K562 (cell line): ENCODE results near the gene BMI1. TPM values are rescaled to one million over a fixed set of nuclear protein-coding genes. Genes with fewer than 3 reads are reported as not detected.

Experiments
- ATAC-seq: fragments of 200-7000 bp; cut with Tn5 transposase; 3 replicates; pipeline ENCODE4 v1.9.1; 2020; ENCODE audit warnings: moderate library complexity
- BruUV-seq: library from RNA; stranded (reverse); fragments of 400-500 nt; replicated peaks from 2 replicates; lab custom pipeline; 2021; lab: Mats Ljungman, UMichigan
- CTCF ChIA-PET: fragments of 300-600 bp; formaldehyde crosslinking; extraction: SDS; loops from one replicate; lab custom pipeline; 2021; ENCODE audit warnings: low intra/inter-chr PET ratio; lab: Yijun Ruan, JAX
- POLR2A ChIA-PET: fragments of 300-600, 350-650 bp; sonication (Branson Sonifier 250); formaldehyde crosslinking; extraction: SDS; loops from one replicate; lab custom pipeline; 2021; ENCODE audit warnings: antibody characterized with exemption, inconsistent platforms; lab: Yijun Ruan, JAX
- DNase-seq, 4 experiments: peaks; one replicate each; pipeline versions ENCODE4 v3.0.0 to v3.0.0-alpha.2; 2011 to 2018; ENCODE audit warnings: low spot score in 3 of 4, mixed read lengths in 3 of 4; ENCODE audit errors: extremely low read depth in 1 of 4
- FAIRE-seq: peaks from 2 replicates; lab custom pipeline; 2011; peaks lifted over from hg19 to GRCh38; lab: Jason Lieb, UNC
- H2AFZ ChIP-seq: 2 replicates; pipeline ENCODE4 v1.6.0; 2011; ENCODE audit warnings: low read depth, low read length, control low read depth, inconsistent platforms
- H3K27ac ChIP-seq: fragments of 200-600 bp; 3 replicates; pipeline ENCODE4 v1.8.0; 2011; ENCODE audit warnings: low read depth, mild to moderate bottlenecking, control low read depth, inconsistent platforms, low read length, moderate library complexity, mixed read lengths; ENCODE audit errors: extremely low read depth
- H3K27me3 ChIP-seq, 2 experiments: fragments of 300-600 bp in 1 of 2; 2 replicates in 1 of 2; 3 replicates in 1 of 2; pipeline versions ENCODE4 v1.6.0 to v1.8.0; 2011; ENCODE audit warnings: inconsistent platforms in 2 of 2, low read length in 2 of 2, mild to moderate bottlenecking in 1 of 2, mixed read lengths in 1 of 2, moderate library complexity in 1 of 2; ENCODE audit not compliant: control insufficient read depth in 2 of 2, insufficient read depth in 2 of 2
- H3K36me3 ChIP-seq: fragments of 300-600 bp; 3 replicates; pipeline ENCODE4 v1.8.0; 2011; ENCODE audit warnings: mild to moderate bottlenecking, low read length, inconsistent platforms; ENCODE audit not compliant: control insufficient read depth, insufficient read depth
- H3K4me1 ChIP-seq, 2 experiments: fragments of 200-600 bp in 1 of 2; replicated peaks in 1 of 2; 2 replicates in 1 of 2; 3 replicates in 1 of 2; pipeline versions ENCODE4 v1.5.1 to v1.8.0; 2011; ENCODE audit warnings: inconsistent platforms in 2 of 2, low read length in 2 of 2, mild to moderate bottlenecking in 1 of 2, mixed read lengths in 1 of 2, moderate library complexity in 1 of 2; ENCODE audit not compliant: control insufficient read depth in 2 of 2, insufficient read depth in 2 of 2
- H3K4me2 ChIP-seq: 2 replicates; pipeline ENCODE4 v1.6.1; 2011; ENCODE audit warnings: low read length, control low read depth, inconsistent platforms, mixed read lengths; ENCODE audit not compliant: insufficient read depth
- H3K4me3 ChIP-seq: fragments of 200-600 bp; sonication (generic), shearing (Covaris generic); 2 replicates; pipeline ENCODE4 v1.5.1; 2016; ENCODE audit warnings: control low read depth, inconsistent platforms
- H3K79me2 ChIP-seq: fragments of 200-600 bp; 3 replicates; pipeline ENCODE4 v1.8.0; 2011; ENCODE audit warnings: low read length, inconsistent platforms; ENCODE audit not compliant: control insufficient read depth, insufficient read depth
- H3K9ac ChIP-seq, 2 experiments: 2 replicates each; pipeline versions ENCODE4 v1.6.0 to v1.6.1; 2011; ENCODE audit warnings: low read depth in 2 of 2, low read length in 2 of 2, control low read depth in 1 of 2, inconsistent platforms in 1 of 2, mild to moderate bottlenecking in 1 of 2, mixed read lengths in 1 of 2; ENCODE audit not compliant: insufficient read depth in 1 of 2
- H3K9me1 ChIP-seq: one replicate; pipeline ENCODE4 v1.6.0; 2011; ENCODE audit warnings: inconsistent platforms, mild to moderate bottlenecking, low read length, moderate library complexity; ENCODE audit not compliant: control insufficient read depth, insufficient read depth
- H3K9me3 ChIP-seq: replicated peaks from 2 replicates; pipeline ENCODE4 v1.5.1; 2011; ENCODE audit warnings: low read depth, low read length, inconsistent platforms; ENCODE audit not compliant: control insufficient read depth, insufficient read depth
- H4K20me1 ChIP-seq: replicated peaks from 2 replicates; pipeline ENCODE4 v1.6.1; 2011; ENCODE audit warnings: low read length, inconsistent platforms, mixed read lengths; ENCODE audit not compliant: control insufficient read depth, insufficient read depth
- KHSRP ChIP-seq: fragments of 450-650 bp; IDR thresholded peaks from 2 replicates; pipeline ENCODE4 v1.6.1; 2017
- PHB2 ChIP-seq: fragments of 450-650 bp; IDR thresholded peaks from 2 replicates; pipeline ENCODE4 v1.6.1; 2017; ENCODE audit warnings: low read depth
- WGBS: fragments of 100-300 bp; shearing (Covaris generic); methylation state at CpG from one replicate; pipeline ENCODE4 v1.1.6; 2016; ENCODE audit warnings: low coverage, mixed read lengths; ENCODE audit not compliant: insufficient coverage; ENCODE audit errors: missing lambda C conversion rate; 5-methylcytosine and 5-hydroxymethylcytosine counted together
- in situ Hi-C: fragments of 300-500 bp; cut with MboI; formaldehyde crosslinking; loops from 4 replicates; pipeline ENCODE4 v1.15.0; 2018; ENCODE audit warnings: inconsistent platforms, mixed read lengths
- intact Hi-C: fragments of 100-400 bp; cut with micrococcal nuclease; formaldehyde crosslinking; loops from 2 replicates; pipeline ENCODE4 v1.14.2; 2022
- polyA plus RNA-seq, 8 experiments: library from polyadenylated mRNA; depleted of rRNA in 4 of 8; stranded (reverse) in 5 of 8; unstranded in 3 of 8; fragments of >200 nt; fragmentation: Nextera tagmentation in 2 of 8; fragmentation: Illumina TruSeq in 1 of 8; extraction: Ambion mirVana in 2 of 8; extraction: Trizol in 1 of 8; gene quantifications; 2 replicates each; pipeline versions ENCODE4 v1.2.1 to v1.2.3, GENCODE V29; 2011 to 2014; ENCODE audit warnings: inconsistent platforms in 1 of 8, missing spikeins in 1 of 8
- total RNA-seq, 7 experiments: library from RNA; depleted of rRNA in 6 of 7; stranded (reverse); fragments of >200 nt in 6 of 7; fragmentation: Illumina TruSeq in 2 of 7; extraction: Trizol in 2 of 7; gene quantifications; 2 replicates each; pipeline versions ENCODE4 v1.2.1 to v1.2.3, GENCODE V29; 2011 to 2021; ENCODE audit warnings: low replicate concordance in 1 of 7
- TF ChIP-seq, protein P1 (sequence below): IDR thresholded peaks from 2 replicates; pipeline ENCODE4 v1.6.1; 2011; ENCODE audit warnings: borderline replicate concordance, low read depth, mild to moderate bottlenecking, moderate library complexity, low read length; ENCODE audit not compliant: insufficient read depth, poor library complexity, severe bottlenecking
- TF ChIP-seq, protein P2 (sequence below), 2 experiments: fragments of 450-650 bp in 1 of 2; sonication (generic) in 1 of 2; formaldehyde crosslinking in 1 of 2; IDR thresholded peaks; 2 replicates each; pipeline versions ENCODE4 v1.7.1 to v1.9.0; 2016 to 2022; ENCODE audit warnings: inconsistent platforms in 1 of 2, mild to moderate bottlenecking in 1 of 2, missing genetic modification reagents in 1 of 2

Gene BMI1
- total and polyA plus RNA-seq, 9 of the 15 experiments (the other 6 are each of a cell fraction or from before 2014, with no cell fraction given): 21.4 to 103 (median 70.8) TPM

DNA sequence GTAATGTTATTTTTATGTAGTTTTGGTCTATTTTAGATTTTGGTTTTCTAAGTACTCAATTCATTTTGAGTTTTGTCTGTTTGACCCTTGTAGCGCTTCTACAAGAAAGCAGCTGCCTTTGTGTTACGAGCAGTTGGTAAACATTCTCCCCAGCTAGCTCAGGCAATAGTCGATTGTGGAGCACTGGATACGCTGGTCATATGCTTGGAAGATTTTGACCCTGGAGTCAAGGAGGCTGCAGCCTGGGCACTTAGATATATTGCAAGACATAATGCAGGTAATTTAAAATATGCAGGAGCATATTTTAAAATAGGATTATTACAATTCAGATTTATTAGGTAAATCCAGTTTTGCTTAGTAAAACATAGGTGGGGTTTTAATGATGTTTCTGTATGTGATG is 47.5 kb downstream of the BMI1 start:
- FAIRE-seq (no peak), ATAC-seq (no peak), DNase-seq (no peak)
- H3K4me1 ChIP-seq: peaks cover 4 to 23% of the 10 kb centered on the region in 2 experiments
- no peaks in the 10 kb centered on the region for H4K20me1 ChIP-seq
- WGBS: 85% methylated on average over 4 of the region's 4 CpGs
- H3K4me3 ChIP-seq: no peak overlapping the region
- intact Hi-C loops: loop anchor here (2.0 kb wide), 1 partner anchor 22 kb away; no protein-coding TSS in a partner anchor
- no peaks in the 10 kb centered on the region for H3K79me2 ChIP-seq
- H3K9me1 ChIP-seq: no peaks in the 10 kb centered on the region
- H3K27me3 ChIP-seq: no peaks in the 10 kb centered on the region
- H3K4me2 ChIP-seq: no peak overlapping the region
- POLR2A ChIA-PET: no interaction called here
- TF ChIP-seq, protein P1, sequence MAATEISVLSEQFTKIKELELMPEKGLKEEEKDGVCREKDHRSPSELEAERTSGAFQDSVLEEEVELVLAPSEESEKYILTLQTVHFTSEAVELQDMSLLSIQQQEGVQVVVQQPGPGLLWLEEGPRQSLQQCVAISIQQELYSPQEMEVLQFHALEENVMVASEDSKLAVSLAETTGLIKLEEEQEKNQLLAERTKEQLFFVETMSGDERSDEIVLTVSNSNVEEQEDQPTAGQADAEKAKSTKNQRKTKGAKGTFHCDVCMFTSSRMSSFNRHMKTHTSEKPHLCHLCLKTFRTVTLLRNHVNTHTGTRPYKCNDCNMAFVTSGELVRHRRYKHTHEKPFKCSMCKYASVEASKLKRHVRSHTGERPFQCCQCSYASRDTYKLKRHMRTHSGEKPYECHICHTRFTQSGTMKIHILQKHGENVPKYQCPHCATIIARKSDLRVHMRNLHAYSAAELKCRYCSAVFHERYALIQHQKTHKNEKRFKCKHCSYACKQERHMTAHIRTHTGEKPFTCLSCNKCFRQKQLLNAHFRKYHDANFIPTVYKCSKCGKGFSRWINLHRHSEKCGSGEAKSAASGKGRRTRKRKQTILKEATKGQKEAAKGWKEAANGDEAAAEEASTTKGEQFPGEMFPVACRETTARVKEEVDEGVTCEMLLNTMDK: no peak
- no peak for TF ChIP-seq KHSRP
- TF ChIP-seq, protein P2, sequence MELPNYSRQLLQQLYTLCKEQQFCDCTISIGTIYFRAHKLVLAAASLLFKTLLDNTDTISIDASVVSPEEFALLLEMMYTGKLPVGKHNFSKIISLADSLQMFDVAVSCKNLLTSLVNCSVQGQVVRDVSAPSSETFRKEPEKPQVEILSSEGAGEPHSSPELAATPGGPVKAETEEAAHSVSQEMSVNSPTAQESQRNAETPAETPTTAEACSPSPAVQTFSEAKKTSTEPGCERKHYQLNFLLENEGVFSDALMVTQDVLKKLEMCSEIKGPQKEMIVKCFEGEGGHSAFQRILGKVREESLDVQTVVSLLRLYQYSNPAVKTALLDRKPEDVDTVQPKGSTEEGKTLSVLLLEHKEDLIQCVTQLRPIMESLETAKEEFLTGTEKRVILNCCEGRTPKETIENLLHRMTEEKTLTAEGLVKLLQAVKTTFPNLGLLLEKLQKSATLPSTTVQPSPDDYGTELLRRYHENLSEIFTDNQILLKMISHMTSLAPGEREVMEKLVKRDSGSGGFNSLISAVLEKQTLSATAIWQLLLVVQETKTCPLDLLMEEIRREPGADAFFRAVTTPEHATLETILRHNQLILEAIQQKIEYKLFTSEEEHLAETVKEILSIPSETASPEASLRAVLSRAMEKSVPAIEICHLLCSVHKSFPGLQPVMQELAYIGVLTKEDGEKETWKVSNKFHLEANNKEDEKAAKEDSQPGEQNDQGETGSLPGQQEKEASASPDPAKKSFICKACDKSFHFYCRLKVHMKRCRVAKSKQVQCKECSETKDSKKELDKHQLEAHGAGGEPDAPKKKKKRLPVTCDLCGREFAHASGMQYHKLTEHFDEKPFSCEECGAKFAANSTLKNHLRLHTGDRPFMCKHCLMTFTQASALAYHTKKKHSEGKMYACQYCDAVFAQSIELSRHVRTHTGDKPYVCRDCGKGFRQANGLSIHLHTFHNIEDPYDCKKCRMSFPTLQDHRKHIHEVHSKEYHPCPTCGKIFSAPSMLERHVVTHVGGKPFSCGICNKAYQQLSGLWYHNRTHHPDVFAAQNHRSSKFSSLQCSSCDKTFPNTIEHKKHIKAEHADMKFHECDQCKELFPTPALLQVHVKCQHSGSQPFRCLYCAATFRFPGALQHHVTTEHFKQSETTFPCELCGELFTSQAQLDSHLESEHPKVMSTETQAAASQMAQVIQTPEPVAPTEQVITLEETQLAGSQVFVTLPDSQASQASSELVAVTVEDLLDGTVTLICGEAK (IDR thresholded peaks at IDR 0.05): peak; percentile 64
- TF ChIP-seq, protein P2 (CRISPR knock-in tag; IDR thresholded peaks at IDR 0.05): no peak
- no peak for TF ChIP-seq PHB2
- TF ChIP-seq, all 486 proteins: peak for 1
- Histone ChIP-seq H2AFZ (peak overlapping the region; percentile 70), H3K9ac (no peak overlapping the region), H3K9me3 (no peaks in the 10 kb centered on the region), H3K27ac (no peak overlapping the region; the same call in 2 of the 3 replicates), H3K36me3 (no peaks in the 10 kb centered on the region)
- CTCF ChIA-PET: no interaction called here
- in situ Hi-C loops: no loop called here
- no TSS peak for BruUV-seq
